Limb (tissue), 2 donors: Measurements from ENCODE around the gene SSTR1.

Experiments
- DNase-seq, 2 donors: peaks; one replicate each; pipeline ENCODE4 v3.0.0-alpha.2; 2016; ENCODE audit errors: extremely low spot score in 2 of 2

SSTR1 gene

GRCh38 chr14:38233218-38233617 lies 25.5 kb downstream of the SSTR1 start:
- no peak for DNase-seq

- DNase-seq = no peak
These were observed 30.6 kb downstream of the SSTR1 start for GRCh38 chr14:38238332-38238731.

DNA sequence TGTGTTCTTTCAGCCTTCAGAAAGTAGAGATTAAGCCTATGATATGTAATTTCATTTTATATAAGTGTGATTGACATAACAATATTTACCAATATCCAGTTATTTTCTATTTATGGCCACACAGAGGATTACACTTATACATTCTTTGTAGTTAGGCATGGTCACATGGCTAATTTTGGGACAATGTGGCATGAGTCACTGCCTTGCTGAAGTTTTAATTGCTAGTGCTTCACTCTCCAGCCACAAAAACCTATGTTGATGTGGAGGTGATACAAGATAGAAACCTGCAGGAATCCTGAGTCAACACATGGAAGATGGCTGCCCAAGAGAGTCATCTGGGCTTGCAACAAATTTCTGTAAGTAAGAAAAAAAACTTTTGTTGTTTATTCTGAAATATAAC lies 31.2 kb downstream of the SSTR1 start:
- no peak for DNase-seq

- no peak for DNase-seq
These were observed 36.1 kb downstream of the SSTR1 start for GRCh38 chr14:38243696-38244240.

- no peak for DNase-seq
These were observed 40.8 kb downstream of the SSTR1 start for GRCh38 chr14:38248321-38249028.

DNA sequence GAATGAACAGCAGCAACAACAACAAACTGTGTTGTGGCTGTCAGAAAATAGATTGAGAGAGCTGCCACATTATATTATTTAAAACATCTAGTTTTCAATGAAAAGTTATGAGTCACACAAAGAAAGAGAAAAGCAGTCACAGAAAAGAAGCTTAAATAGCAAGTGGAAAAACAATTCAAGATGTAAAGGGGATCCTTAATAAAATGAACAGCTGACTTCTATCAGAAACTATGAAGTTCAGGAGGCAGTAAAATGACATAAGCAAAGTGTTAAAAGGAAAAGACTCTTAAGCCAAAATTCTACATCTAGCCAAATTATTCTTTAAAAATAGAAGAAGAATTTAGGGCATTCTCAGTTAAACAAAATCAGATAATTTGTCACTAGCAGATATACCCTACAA lies 42.6 kb downstream of the SSTR1 start:
- no peak for DNase-seq

- DNase-seq = no peak
These were observed 44.5 kb downstream of the SSTR1 start for GRCh38 chr14:38252066-38252710.

DNA sequence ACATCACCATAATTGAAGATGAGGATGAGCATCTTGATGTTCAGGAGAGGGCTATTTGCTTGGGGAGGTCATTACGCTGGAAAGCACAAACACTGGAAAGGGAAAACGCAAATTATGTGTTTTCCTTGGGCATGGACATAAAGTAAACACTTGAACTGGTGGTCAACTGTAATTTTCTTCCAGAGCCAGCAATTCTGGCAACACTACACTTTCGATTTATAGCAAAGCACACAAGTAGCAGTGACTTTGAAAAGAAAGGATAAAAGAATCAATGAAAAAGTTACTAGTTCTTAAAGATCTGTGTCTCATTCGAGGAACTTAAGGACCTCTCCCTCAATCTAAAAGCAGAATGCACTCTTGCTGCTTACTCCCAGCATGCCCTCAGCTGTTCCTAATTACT lies 46.0 kb downstream of the SSTR1 start:
- DNase-seq = no peak

DNA sequence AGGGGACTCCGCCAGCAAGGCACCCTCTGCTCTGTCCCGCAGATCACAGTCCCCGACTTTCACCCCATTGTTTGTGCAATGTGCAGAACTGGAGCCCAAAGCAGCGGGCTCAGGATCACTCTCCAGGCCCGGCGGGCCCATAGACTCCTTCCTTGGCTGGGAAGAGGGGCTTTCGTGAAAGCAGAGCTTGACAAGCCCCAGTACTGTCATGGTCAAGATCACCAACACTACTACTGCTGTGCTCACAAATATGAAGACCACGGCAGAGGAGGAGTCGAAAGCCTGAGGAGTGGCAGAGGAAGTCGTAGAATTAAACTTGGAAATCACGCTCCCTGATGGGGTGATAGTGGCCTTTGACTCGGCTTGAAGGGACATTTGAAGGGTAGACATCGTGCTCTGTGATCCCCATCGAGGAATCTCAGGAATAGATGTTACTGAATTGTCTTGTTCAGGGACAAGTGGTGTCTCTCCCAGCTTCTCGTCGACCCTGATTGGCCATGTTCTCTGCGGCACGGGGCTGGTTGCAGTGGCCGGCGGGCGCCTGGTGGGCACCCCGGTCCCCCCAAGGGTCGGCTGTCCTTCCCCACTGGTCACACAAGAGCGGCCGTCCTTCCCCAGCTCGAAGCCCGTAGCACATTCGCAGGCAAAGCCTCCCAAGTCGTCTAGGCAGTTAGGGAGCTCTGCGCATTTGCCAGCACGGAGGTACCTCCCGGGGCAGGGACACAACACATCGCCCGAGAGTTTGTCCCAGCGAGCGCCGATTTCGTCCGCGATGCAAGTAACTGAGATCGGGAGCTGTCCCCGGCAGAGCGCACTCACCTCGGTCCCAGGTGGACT lies 47.1 kb downstream of the SSTR1 start:
- no peak for DNase-seq

DNA sequence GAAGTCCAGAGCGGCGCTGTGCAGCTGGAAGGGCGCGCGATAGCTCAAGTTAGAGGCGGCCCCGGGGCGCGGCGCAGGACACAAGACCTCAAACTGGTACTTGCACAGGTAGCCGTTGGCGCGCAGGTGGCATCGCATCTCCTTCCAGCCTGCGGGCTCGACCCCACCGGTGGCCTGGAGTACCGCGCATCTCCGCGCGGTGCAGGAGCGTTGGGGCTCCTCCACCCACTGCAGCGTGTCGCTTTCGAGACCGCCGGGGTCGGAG lies 47.6 kb downstream of the SSTR1 start:
- DNase-seq = peak; percentile 10 to 59

- peak; percentile 64 to 68 for DNase-seq
These were observed 48.2 kb downstream of the SSTR1 start, which contains the start of gene CLEC14A for GRCh38 chr14:38255673-38256532. TSS of gene CLEC14A (minus strand) at chr14:38256093. CDS start at chr14:38256022, 71 bp downstream.

GRCh38 chr14:38256533-38256840 lies 48.8 kb downstream of the SSTR1 start:
- no peak for DNase-seq

DNA sequence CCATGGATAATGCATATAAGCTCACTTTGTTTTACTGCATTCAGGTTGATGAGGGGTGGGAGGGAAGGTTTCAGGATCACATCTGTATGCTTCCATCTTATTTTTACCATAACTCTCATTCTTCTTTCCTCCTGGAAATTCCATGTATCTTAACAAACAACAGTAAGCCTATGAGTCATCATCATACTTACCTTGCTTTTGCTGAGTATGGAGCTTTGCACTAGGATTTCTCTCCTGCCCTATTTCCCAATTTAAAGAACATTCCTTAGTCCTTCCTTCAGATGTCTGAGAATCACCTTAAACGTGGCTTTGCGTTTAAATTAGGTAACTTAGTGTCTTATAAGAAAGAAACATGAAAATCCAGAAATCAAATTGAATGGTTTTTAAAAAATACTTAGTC lies 49.8 kb downstream of the SSTR1 start:
- no peak for DNase-seq

DNA sequence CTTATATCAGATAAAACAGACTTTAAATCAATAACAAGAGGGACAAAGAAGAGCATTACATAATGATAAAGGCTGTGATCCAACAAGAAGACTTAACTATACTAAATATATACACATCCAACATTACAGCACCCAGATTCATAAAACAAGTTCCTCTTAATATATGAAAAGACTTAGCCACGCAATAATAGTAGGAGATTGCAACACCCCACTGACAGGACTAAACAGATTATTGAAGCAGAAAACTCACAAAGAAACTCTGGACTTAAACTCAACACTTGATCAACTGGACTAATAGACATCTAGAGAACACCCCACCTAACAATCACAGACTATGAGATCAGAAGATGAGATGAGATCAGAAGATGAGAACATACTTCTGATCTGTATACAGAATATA lies 53.9 kb downstream of the SSTR1 start:
- DNase-seq = no peak
